Activated naive CD4-positive, alpha-beta T cell treated with anti-CD3 and anti-CD28 coated beads, Interleukin-2, amount 50 U/mL, for 72 hours (primary cell): ENCODE data around the gene EHBP1. TPM values are rescaled to one million over a fixed set of nuclear protein-coding genes. Genes with fewer than 3 reads are reported as not detected.
"Not testable (repeated sequence)": the region's sequence is repeated elsewhere in the genome, so short reads cannot be mapped to it uniquely, and the experiment has no call there.

Experiments
- ATAC-seq, 2 donors: fragments of 150-1000 bp; cut with Tn5 transposase; 2 replicates each; pipeline ENCODE4 v1.10.0; 2021; ENCODE audit warnings: mild to moderate bottlenecking in 2 of 2, moderate library complexity in 2 of 2
- DNase-seq, 2 donors: peaks; one replicate each; pipeline ENCODE4 v3.0.0; 2021 to 2022; ENCODE audit warnings: low spot score in 2 of 2
- H3K27ac Mint-ChIP-seq, 2 donors: one replicate each; pipeline ENCODE4 v1.8.0; 2022; ENCODE audit warnings: mild to moderate bottlenecking in 2 of 2, mixed read lengths in 2 of 2
- H3K36me3 Mint-ChIP-seq, 2 donors: one replicate each; pipeline ENCODE4 v1.8.0; 2022; ENCODE audit warnings: mixed read lengths in 2 of 2
- H3K9me3 Mint-ChIP-seq, 2 donors: one replicate each; pipeline ENCODE4 v1.8.0; 2022; ENCODE audit warnings: mixed read lengths in 2 of 2
- total RNA-seq, 2 donors: library from RNA; stranded (reverse); gene quantifications; one replicate each; pipeline ENCODE4 v1.2.3, GENCODE V29; 2022

EHBP1 gene
- total RNA-seq, 2 donors from 2014 or later = 22.0 to 39.7 TPM

- DNase-seq = no peak
- H3K27ac Mint-ChIP-seq = no peak overlapping the region
- no peak for ATAC-seq
Observed at GRCh38 chr2:62743506-62743905, 38.0 kb downstream of the EHBP1 start.

GRCh38 chr2:62744603-62745002 lies 39.1 kb downstream of the EHBP1 start:
- no peak for DNase-seq
- Mint-ChIP-seq H3K36me3 (peaks cover 4 to 7% of the 10 kb centered on the region in 2 donors), H3K27ac (no peak overlapping the region), H3K9me3 (no peaks in the 10 kb centered on the region)
- no peak for ATAC-seq

More at GRCh38 chr2:62743506-62743905, 38.0 kb downstream of the EHBP1 start:
- H3K9me3 Mint-ChIP-seq = no peaks in the 10 kb centered on the region
- peaks cover 4 to 6% of the 10 kb centered on the region in 2 donors for H3K36me3 Mint-ChIP-seq

- Mint-ChIP-seq H3K27ac (no peak overlapping the region), H3K36me3 (peaks cover 18 to 21% of the 10 kb centered on the region in 2 donors), H3K9me3 (peaks cover 0 to 5% of the 10 kb centered on the region in 2 donors)
- no peak for DNase-seq
- no peak for ATAC-seq
Observed at GRCh38 chr2:62745891-62746481, 40.5 kb downstream of the EHBP1 start.

- peaks cover 0 to 11% of the 10 kb centered on the region in 2 donors for H3K9me3 Mint-ChIP-seq
- no peak for ATAC-seq
- peaks cover 26 to 33% of the 10 kb centered on the region in 2 donors for H3K36me3 Mint-ChIP-seq
- H3K27ac Mint-ChIP-seq = no peak overlapping the region
- DNase-seq = no peak
Observed at GRCh38 chr2:62747169-62747568, 41.7 kb downstream of the EHBP1 start.

GRCh38 chr2:62747876-62748275 lies 42.4 kb downstream of the EHBP1 start:
- H3K9me3 Mint-ChIP-seq = peaks cover 3 to 13% of the 10 kb centered on the region in 2 donors
- ATAC-seq (no peak), DNase-seq (no peak)
- no peak overlapping the region for H3K27ac Mint-ChIP-seq
- H3K36me3 Mint-ChIP-seq = peaks cover 33 to 39% of the 10 kb centered on the region in 2 donors

DNA sequence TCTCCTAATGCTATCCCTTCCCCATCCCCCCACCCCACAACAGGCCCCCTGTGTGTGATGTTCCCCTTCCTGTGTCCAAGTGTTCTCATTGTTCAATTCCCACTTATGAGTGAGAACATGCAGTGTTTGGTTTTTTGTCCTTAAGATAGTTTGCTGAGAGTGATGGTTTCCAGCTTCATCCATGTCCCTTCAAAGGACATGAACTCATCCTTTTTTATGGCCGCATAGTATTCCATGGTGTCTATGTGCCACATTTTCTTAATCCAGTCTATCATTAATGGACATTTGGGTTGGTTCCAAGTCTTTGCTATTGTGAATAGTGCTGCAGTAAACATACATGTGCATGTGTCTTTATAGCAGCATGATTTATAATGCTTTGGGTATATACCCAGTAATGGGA lies 43.6 kb downstream of the EHBP1 start:
- not testable (repeated sequence) for DNase-seq, ATAC-seq, H3K27ac Mint-ChIP-seq
- peaks cover 39 to 44% of the 10 kb centered on the region in 2 donors for H3K36me3 Mint-ChIP-seq
- peaks cover 4 to 13% of the 10 kb centered on the region in 2 donors for H3K9me3 Mint-ChIP-seq

DNA sequence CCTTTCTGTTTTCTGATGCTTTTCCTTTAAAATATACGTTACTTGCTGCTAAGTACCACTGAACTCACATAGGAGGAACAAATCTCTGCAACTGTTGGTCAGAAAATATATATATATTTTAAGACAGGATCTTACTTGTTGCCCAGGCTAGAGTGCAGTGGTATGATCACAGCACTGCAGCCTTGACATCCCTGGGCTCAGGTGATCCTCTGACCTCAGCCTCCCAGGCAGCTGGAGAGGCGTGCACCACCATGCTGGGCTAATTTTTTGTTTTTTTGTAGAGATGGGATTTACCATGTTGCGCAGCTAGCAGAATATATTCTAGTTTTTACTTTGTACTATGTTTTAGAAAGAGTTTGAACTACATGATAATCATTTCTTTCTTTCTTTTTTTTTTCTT lies 51.5 kb downstream of the EHBP1 start:
- no peak overlapping the region for H3K27ac Mint-ChIP-seq
- H3K36me3 Mint-ChIP-seq = peaks cover 13 to 23% of the 10 kb centered on the region in 2 donors
- H3K9me3 Mint-ChIP-seq = peaks cover 4% of the 10 kb centered on the region in 2 donors
- DNase-seq (no peak), ATAC-seq (no peak)

DNA sequence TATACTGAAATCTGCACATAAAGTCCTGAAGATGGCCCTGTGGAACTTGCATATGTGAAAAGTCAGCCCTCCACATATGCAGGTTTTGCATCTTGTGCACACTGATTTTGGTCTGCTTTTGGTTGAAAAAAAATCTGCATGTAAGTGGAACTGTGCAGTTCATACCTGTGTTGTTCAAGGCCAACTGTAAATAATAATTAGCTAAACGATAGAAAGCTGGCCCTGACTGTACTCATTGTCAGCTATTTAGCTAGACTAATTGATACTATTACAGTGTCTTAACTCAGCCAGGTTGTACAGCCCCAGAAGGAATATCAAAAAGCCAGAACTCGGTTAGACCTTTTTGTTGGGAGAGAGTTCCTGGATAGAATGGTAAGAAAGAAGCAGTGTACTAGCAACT lies 54.5 kb downstream of the EHBP1 start:
- ATAC-seq = no peak
- peaks cover 0 to 3% of the 10 kb centered on the region in 2 donors for H3K36me3 Mint-ChIP-seq

GRCh38 chr2:62760555-62760954 lies 55.0 kb downstream of the EHBP1 start:
- no peak for DNase-seq
- no peak overlapping the region for H3K27ac Mint-ChIP-seq
- ATAC-seq = no peak
- H3K36me3 Mint-ChIP-seq = no peaks in the 10 kb centered on the region
- H3K9me3 Mint-ChIP-seq = no peaks in the 10 kb centered on the region

More for the DNA sequence above, 54.5 kb downstream of the EHBP1 start:
- Mint-ChIP-seq H3K9me3 (no peaks in the 10 kb centered on the region), H3K27ac (no peak overlapping the region)
- no peak for DNase-seq

- Mint-ChIP-seq H3K9me3 (peaks cover 0 to 7% of the 10 kb centered on the region in 2 donors), H3K27ac (no peak overlapping the region), H3K36me3 (no peaks in the 10 kb centered on the region)
- DNase-seq (no peak), ATAC-seq (no peak)
Observed at GRCh38 chr2:62765619-62766376, 60.3 kb downstream of the EHBP1 start.

DNA sequence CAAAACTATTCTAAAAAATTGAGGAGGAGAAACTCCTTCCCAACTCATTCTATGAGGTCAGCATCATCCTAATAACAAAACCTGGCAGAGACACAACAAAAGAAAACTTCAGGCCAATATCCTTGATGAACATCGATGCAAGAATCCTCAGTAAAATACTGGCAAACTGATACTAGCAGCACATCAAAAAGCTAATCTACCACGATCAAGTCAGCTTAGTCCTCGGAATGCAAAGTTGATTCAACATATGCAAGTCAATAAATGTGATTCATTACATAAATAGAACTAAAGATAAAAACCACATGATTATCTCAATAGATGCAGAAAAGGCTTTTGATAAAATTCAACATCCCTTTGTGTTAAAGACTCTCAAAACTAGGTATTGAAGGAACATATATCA lies 63.1 kb downstream of the EHBP1 start:
- Mint-ChIP-seq H3K9me3 (peaks cover 0 to 7% of the 10 kb centered on the region in 2 donors), H3K36me3 (no peaks in the 10 kb centered on the region), H3K27ac (no peak overlapping the region)
- DNase-seq (no peak), ATAC-seq (no peak)

- no peak for ATAC-seq
- no peak for DNase-seq
- Mint-ChIP-seq H3K9me3 (peaks cover 0 to 7% of the 10 kb centered on the region in 2 donors), H3K36me3 (no peaks in the 10 kb centered on the region), H3K27ac (no peak overlapping the region)
Observed at GRCh38 chr2:62770629-62771028, 65.1 kb downstream of the EHBP1 start.

DNA sequence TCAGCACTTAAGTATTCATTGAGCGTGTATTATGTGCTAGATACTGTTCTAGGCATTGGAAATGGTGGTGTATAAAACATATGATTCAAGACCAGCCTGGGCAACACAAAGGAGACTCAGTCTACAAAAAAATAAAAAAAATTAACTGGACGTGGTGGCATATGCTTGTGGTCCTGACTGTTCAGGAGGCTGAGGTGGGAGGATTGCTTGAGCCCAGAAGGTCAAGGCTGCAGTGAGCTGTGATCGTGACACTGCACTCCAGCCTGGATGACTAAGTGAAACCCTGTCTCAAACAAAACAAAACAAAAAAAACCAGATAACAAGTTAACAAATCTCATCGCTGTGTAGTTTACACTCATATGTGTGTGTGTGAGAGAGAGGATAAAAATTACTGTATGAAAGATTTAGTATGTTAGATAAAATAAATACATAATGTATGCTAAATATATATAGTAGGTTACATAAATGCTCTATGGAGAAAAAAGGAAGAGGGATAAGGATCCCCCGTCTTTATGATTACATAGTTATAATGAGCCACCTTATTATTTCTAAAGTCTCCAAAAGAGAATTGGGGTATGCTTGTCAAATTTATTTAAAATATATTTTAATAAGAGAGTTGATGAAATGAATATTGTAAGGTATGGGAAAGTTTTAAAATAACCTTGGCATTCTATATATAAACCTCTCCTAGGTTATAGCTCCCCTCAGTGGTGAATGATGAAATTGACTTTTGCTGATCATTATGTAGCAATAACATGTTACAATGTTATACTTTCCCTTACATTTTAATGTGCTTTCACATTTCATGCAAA lies 69.2 kb downstream of the EHBP1 start:
- no peak overlapping the region for H3K27ac Mint-ChIP-seq
- no peaks in the 10 kb centered on the region for H3K36me3 Mint-ChIP-seq
- peak in 1 of 2 donors; percentile 41 for ATAC-seq
- no peaks in the 10 kb centered on the region for H3K9me3 Mint-ChIP-seq
- DNase-seq = peak in 1 of 2 donors; percentile 24

DNA sequence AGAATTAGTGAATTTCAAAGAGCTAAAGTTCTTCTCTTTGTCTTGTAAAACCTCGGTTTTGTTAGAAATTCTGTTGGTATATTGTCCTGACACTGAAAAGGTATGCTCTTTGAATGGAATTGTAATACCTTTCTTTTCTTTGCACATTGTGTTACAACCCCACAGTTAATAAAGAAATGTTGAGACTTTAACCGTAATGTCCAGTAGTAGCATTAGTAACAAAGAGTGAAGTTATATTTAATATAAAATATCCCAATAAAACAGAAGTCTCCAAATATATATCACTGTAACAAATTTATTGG lies 69.8 kb downstream of the EHBP1 start:
- no peak for DNase-seq
- Mint-ChIP-seq H3K27ac (no peak overlapping the region), H3K9me3 (no peaks in the 10 kb centered on the region), H3K36me3 (no peaks in the 10 kb centered on the region)
- ATAC-seq = no peak

GRCh38 chr2:62783679-62784078 lies 78.2 kb downstream of the EHBP1 start:
- Mint-ChIP-seq H3K36me3 (peaks cover 4 to 11% of the 10 kb centered on the region in 2 donors), H3K9me3 (peaks cover 2 to 9% of the 10 kb centered on the region in 2 donors), H3K27ac (no peak overlapping the region)
- no peak for ATAC-seq
- no peak for DNase-seq

- no peak for ATAC-seq
- DNase-seq = no peak
- Mint-ChIP-seq H3K9me3 (peaks cover 2 to 9% of the 10 kb centered on the region in 2 donors), H3K36me3 (peaks cover 4 to 11% of the 10 kb centered on the region in 2 donors), H3K27ac (peak overlapping the region in 1 of 2 donors; percentile 33)
Observed at GRCh38 chr2:62784341-62784740, 78.8 kb downstream of the EHBP1 start.

DNA sequence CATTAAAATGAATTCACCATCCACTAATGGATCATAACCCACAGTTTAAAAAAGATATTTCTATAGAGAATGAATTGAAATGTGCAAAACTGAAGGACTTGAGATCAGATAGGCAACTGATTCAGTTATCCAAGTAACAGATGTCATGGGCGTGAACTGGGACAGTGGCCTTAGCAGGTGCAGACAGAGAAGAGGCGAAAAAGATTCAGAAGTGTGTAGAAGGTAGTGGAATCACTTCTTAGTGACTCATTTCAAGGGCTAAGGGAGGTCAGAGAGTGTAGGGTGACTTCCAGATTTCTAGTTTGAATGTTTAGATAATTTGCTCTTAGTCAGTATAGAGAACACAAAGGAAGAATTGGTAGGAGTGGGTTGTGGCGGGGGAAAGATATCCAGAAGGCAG lies 79.7 kb downstream of the EHBP1 start:
- no peak for DNase-seq
- Mint-ChIP-seq H3K27ac (no peak overlapping the region), H3K9me3 (peaks cover 2 to 9% of the 10 kb centered on the region in 2 donors), H3K36me3 (peaks cover 4 to 11% of the 10 kb centered on the region in 2 donors)
- peak; percentile 34 to 81 for ATAC-seq
